GM12801 (cell line): ENCODE results near the gene RYR3.

Source experiments
- TF ChIP-seq, protein P1 (sequence below): IDR thresholded peaks from one replicate; pipeline ENCODE4 v1.5.1; 2011; ENCODE audit warnings: control low read depth; ENCODE audit not compliant: insufficient read length; ENCODE audit errors: extremely low read depth

RYR3 gene

DNA sequence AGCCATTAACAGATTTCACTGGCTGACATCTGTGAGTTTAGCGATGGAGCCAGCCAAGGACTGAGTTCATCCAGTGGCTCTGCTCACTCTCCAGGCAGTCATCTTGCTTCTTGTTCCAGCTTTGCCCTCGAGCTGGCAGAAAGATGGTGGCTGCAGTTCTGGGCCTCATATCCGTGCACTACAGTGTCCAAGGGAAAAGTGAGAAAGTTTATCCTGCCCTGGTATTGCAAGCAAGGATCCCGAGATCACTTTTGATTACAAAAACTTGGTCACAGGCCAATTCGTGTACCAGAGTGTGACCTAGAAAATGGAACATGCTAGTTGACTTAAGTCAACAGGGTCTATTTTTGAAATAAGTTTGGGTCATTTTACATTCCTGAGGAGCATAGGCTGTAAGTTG is 369.6 kb downstream of the RYR3 start:
- TF ChIP-seq, protein P1, sequence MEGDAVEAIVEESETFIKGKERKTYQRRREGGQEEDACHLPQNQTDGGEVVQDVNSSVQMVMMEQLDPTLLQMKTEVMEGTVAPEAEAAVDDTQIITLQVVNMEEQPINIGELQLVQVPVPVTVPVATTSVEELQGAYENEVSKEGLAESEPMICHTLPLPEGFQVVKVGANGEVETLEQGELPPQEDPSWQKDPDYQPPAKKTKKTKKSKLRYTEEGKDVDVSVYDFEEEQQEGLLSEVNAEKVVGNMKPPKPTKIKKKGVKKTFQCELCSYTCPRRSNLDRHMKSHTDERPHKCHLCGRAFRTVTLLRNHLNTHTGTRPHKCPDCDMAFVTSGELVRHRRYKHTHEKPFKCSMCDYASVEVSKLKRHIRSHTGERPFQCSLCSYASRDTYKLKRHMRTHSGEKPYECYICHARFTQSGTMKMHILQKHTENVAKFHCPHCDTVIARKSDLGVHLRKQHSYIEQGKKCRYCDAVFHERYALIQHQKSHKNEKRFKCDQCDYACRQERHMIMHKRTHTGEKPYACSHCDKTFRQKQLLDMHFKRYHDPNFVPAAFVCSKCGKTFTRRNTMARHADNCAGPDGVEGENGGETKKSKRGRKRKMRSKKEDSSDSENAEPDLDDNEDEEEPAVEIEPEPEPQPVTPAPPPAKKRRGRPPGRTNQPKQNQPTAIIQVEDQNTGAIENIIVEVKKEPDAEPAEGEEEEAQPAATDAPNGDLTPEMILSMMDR, result no peak

DNA sequence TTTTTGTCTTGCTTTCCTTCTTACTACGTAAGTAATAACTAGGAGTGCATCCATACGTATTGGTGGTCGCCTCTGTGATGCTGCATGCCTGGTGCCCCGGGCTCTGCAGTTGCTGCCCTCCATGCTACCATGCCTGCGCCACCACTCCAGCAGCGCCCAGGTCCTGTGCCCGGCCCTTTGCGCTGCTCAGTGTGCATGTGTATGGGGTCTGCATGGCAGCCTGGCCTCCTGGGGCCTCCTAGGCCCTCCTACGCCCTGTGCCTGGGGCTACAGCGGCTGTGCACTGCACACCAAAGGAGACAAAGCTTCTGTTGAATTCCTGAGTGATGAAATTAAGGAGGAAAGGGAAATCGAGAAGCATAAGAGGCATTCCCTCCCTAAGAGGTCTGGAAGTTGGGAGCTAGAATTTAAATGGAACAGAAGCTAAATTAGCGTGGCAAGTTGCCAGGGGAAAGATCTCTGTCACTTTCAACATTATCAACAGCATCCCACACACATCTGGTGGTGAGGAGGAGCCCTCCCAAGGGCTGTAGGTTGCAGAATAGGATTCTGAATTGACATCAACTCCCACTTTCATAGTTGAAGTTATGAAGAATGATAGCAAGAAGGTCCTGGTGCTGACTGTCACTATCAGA is 382.5 kb downstream of the RYR3 start:
- TF ChIP-seq, protein P1, result no peak

DNA sequence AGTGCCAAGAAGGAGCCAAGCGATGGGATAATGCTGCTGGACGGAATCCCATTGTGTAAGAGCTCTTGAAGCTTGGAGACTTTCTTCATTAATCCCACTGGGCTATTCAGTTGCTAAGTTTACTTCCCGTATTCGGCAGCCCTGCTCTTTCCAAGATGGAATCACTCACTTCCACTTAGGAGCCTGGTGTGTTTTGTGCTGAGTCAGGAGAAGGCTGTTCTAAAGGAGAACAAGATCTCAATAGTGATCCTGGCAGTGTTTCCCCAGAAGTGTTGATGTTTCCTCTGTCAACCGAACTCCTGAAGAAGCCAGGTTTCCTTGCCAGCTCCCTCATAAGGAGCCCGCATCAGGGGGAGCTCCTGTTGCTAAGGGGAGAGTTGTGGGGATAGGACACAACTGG is 387.4 kb downstream of the RYR3 start:
- TF ChIP-seq, protein P1, result no peak

DNA sequence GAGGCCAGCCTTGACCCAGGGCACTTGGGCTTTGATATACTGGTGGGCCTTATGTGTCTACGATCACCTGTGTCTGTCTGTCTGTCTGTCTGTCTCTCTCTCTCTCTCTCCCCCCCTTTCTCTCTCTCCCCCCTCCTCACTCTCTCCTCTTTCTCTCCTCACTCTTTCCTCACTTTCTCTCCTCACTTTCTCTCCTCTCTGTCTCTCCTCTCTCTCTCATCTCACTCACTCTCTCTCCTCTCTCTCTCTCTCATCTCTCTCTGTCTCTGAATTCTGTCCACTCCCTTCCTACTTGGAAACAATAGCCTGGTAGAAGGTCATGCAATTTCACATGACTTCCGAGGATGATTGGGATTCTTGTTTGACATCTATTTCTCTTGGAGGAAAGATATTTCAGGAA is 388.4 kb downstream of the RYR3 start:
- TF ChIP-seq, protein P1, result no peak

DNA sequence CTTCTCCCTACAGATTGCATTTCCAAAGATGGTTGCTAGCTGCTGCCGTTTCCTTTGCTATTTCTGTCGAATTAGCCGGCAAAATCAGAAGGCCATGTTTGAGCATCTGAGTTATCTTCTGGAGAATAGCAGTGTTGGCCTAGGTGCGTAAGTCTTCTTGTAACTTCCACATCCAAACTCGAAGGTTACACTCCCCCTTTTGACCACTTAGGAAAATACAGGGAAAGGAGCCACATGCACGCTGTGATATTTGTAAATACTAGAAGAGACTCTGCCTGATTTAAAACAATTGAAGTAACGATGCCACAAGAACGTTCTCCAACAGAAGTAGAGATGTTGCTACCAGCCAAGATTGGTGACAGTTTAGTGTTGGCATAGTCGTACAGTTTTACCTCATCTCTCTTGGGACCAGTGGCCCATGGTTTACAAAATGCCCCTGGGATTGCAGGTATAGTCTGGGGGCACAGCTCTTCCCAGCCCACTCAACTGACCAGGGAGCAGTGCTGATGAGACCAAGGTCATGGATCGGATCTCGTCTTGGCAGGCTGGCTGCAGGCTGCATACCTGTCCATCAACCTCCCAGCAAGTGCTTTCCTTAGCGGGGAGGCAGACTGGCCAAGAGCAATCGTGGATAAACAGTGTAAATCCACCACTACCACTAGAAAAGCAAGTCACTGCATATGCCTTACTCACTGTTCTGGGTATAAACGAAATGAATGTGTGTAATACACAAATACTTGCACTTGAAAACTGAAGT is 389.1 kb downstream of the RYR3 start:
- TF ChIP-seq, protein P1, result no peak

DNA sequence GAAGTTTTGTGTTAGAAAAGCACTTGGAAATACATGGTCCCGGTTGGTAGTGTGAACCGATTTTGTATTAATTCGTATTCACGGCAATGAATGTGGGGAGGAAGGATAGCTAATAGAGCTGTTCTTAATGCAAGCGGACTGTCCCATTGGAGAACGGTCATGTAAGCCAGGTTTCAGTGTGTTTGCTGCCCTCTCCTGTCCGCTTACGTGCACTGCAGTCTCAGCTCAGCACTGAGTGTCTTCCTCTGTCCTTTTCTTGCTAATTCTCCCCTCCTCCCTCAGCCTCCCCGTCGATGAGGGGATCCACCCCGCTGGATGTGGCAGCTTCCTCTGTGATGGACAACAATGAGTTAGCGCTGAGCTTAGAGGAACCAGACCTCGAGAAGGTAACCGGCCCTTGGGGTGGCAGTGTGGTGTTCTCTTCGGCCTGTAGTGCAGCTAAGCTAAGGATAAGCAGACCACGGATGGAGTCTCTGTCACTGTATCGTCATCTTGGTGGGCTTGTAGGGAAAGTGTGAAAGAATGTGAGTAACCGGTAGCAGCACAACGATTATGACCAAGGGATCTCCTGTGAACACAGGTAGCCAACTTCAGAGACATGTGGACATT is 390.0 kb downstream of the RYR3 start:
- TF ChIP-seq, protein P1, result peak; percentile 93

DNA sequence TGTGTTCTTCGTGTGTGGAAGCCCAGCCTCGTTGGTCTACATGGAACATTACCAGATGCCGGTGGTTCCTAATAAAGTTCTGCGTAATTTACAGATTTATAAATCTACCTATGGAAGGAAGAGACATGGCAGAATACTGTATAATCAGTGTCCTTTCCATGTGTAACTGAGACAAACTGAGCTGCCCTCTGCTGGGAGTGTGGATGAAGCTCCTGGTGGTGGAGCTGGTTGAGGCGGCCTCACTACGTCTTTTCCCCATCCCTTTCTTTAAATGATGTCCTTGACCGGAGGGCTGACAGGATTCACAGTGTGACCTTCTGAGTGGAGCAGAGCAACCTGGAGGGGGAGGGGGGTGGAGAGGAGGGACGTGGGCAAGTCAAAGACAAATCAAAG is 390.5 kb downstream of the RYR3 start:
- TF ChIP-seq, protein P1, result no peak
